ENCODE measurements around the gene UGT1A9. TPM values are rescaled to one million over a fixed set of nuclear protein-coding genes. Genes with fewer than 3 reads are reported as not detected.
"Not testable (repeated sequence)": the region's sequence is repeated elsewhere in the genome, so short reads cannot be mapped to it uniquely, and the experiment has no call there.

Gene UGT1A9
- total RNA-seq, 1 experiment from 2014 or later: not detected

DNA sequence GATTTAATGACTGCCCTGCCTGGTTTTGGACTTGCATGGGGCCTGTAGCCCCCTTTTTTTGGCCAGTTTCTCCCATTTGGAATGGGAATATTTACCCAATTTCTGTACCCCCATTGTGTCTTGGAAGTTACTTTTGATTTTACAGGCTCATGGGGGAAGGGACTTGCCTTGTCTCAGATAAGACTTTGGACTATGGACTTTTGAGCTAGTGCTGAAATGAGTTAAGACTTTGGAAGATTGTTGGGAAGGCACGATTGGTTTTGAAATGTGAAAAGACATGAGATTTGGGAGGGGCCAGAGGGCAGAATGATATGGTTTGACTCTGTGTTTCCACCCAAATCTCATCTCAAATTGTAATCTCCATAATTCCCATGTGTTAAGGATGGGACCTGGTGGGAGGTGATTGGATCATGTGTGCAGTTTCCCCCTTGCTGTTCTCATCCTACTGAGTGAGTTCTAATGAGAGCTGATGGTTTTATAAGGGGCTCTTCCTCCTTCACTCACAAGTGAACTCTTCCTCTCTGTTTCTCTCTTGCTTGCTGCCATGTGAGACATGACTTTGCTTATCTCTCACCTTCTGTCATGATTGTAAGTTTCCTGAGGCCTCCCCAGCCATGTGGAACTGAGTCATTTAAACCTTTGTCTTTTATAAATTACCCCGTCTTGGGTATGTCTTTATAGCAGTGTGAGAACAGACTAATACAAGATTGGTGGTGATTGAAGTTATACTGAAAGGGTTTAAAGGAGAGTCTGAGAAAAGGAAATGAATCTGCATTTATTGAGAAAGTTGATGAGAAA, 79.7 kb downstream of the UGT1A9 start:
- H3K27me3 ChIP-seq (ENCODE audit: low read length); H3K9me3 ChIP-seq (ENCODE audit: low read length); H3K27ac ChIP-seq (ENCODE audit: low read length); H3K36me3 ChIP-seq (ENCODE audit: insufficient read depth, low read length); H3K4me3 ChIP-seq (ENCODE audit: low read length); H3K4me1 ChIP-seq (ENCODE audit: low read length); H2AFZ ChIP-seq (ENCODE audit: low read length); H4K20me1 ChIP-seq (ENCODE audit: insufficient read depth, low read depth, low read length); DNase-seq; H3K79me2 ChIP-seq (ENCODE audit: low read length); H3K9ac ChIP-seq (ENCODE audit: low read length); H3K9me2 ChIP-seq (replicated peaks; ENCODE audit: insufficient read depth, low read length); H3K4me2 ChIP-seq (ENCODE audit: low read depth, low read length, poor library complexity, severe bottlenecking): not testable (repeated sequence)

DNA sequence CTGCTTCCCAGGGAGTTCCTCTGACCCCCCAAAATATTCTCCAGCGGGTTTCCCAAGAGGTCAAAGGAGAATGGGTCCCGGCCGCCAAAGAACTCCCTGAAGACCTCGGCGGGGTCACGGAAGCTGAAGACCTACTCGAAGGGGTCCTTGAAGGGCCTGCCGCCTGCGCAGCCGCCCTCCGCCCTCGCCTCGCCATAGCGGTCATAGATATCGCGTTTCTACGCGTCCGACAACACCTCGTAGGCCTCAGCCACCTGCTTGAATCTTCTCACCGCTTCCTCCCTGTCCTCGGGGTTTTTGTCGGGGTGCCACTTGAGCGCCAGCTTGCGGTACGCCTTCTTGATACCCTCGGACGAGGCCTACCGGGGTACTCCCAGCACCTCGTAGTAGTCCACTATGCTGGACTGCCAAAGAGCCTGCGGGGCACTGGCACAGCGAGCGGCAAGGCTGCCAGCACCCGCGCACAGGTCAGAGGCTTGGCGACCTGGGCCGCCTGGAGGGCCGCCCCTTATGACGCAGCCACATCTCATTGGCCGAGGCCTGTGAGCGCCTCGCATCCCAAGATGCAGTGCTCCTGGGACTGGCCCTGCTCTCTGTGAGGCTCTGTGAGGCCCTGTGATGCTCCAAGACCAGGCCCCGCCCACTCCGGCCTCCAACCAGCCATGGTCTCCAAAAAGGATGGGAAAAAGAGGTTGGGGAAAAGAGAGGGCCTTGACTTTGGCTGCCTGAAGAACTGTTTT, 83.3 kb downstream of the UGT1A9 start:
- no peak overlapping the region for H3K4me2 ChIP-seq (ENCODE audit: low read depth, low read length, poor library complexity, severe bottlenecking)
- DNase-seq: no peak
- H3K9me3 ChIP-seq (ENCODE audit: low read length): no peaks in the 10 kb centered on the region; the same call in 1 of the 2 replicates
- H3K4me1 ChIP-seq (ENCODE audit: low read length): no peaks in the 10 kb centered on the region; the same call in 1 of the 2 replicates
- H3K4me3 ChIP-seq (ENCODE audit: low read length): no peak overlapping the region
- H3K9me2 ChIP-seq (replicated peaks; ENCODE audit: insufficient read depth, low read length): no peaks in the 10 kb centered on the region
- H3K36me3 ChIP-seq (ENCODE audit: insufficient read depth, low read length): no peaks in the 10 kb centered on the region
- H3K27me3 ChIP-seq (ENCODE audit: low read length): peaks cover 2% of the 10 kb centered on the region; the same call in 1 of the 2 replicates
- H3K79me2 ChIP-seq (ENCODE audit: low read length): no peaks in the 10 kb centered on the region
- H3K9ac ChIP-seq (ENCODE audit: low read length): no peak overlapping the region
- H4K20me1 ChIP-seq (ENCODE audit: insufficient read depth, low read depth, low read length): no peaks in the 10 kb centered on the region
- H2AFZ ChIP-seq (ENCODE audit: low read length): no peak overlapping the region
- H3K27ac ChIP-seq (ENCODE audit: low read length): no peak overlapping the region

DNA sequence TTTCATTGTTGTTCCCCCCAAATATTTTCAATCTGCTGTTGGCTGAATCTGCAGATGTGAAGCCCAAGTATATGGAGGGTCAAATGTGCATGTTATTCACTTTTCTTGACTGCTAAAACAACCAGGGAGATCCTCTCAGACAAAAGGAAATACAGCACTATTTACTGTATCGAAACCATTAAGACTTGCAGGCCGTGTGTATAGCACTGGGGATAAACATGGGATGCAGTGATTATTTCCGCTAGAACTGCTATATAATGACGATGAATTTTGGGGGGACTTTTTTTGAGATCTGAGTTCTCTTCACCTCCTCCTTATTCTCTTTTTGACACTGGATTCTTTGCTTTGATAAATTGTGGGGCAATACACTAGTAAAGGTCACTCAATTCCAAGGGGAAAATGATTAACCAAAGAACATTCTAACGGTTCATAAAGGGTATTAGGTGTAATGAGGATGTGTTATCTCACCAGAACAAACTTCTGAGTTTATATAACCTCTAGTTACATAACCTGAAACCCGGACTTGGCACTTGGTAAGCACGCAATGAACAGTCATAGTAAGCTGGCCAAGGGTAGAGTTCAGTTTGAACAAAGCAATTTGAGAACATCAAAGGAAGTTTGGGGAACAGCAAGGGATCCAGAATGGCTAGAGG, 84.9 kb downstream of the UGT1A9 start:
- no peak overlapping the region for H3K4me2 ChIP-seq (ENCODE audit: low read depth, low read length, poor library complexity, severe bottlenecking)
- H3K9ac ChIP-seq (ENCODE audit: low read length): no peak overlapping the region
- no peak overlapping the region for H3K4me3 ChIP-seq (ENCODE audit: low read length)
- H3K4me1 ChIP-seq (ENCODE audit: low read length): no peaks in the 10 kb centered on the region; the same call in 1 of the 2 replicates
- H3K36me3 ChIP-seq (ENCODE audit: insufficient read depth, low read length): no peaks in the 10 kb centered on the region
- H3K9me3 ChIP-seq (ENCODE audit: low read length): no peaks in the 10 kb centered on the region; the same call in 1 of the 2 replicates
- no peak for DNase-seq
- H3K9me2 ChIP-seq (replicated peaks; ENCODE audit: insufficient read depth, low read length): no peaks in the 10 kb centered on the region
- H4K20me1 ChIP-seq (ENCODE audit: insufficient read depth, low read depth, low read length): no peaks in the 10 kb centered on the region
- H3K27ac ChIP-seq (ENCODE audit: low read length): no peak overlapping the region
- no peak overlapping the region for H2AFZ ChIP-seq (ENCODE audit: low read length)
- peaks cover 2% of the 10 kb centered on the region; the same call in 1 of the 2 replicates for H3K27me3 ChIP-seq (ENCODE audit: low read length)
- no peaks in the 10 kb centered on the region for H3K79me2 ChIP-seq (ENCODE audit: low read length)

DNA sequence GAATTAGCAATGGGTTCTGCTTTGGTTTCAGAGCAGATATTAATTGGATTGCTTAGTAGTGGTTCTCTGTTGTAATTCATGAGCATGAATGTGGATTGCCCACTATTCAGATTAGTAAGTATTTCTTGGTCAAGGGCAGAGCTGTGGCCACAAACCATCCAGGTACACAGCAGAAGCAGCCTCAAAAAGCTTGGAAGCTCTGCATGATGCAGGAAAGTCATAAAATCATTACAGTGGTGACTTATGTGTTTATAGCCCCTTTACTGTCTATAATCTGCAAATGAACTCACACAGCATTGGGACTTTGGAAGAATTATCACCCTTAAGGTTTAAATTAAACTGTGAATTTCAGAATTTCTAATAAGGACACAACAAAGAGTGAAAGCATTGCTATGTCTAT, 86.4 kb downstream of the UGT1A9 start:
- H3K4me2 ChIP-seq (ENCODE audit: low read depth, low read length, poor library complexity, severe bottlenecking): no peak overlapping the region
- H3K79me2 ChIP-seq (ENCODE audit: low read length): no peaks in the 10 kb centered on the region
- H3K36me3 ChIP-seq (ENCODE audit: insufficient read depth, low read length): no peaks in the 10 kb centered on the region
- peaks cover 2% of the 10 kb centered on the region; the same call in 1 of the 2 replicates for H3K27me3 ChIP-seq (ENCODE audit: low read length)
- no peak overlapping the region for H3K9ac ChIP-seq (ENCODE audit: low read length)
- H2AFZ ChIP-seq (ENCODE audit: low read length): no peak overlapping the region
- H3K27ac ChIP-seq (ENCODE audit: low read length): no peak overlapping the region
- no peak overlapping the region for H3K4me3 ChIP-seq (ENCODE audit: low read length)
- H3K4me1 ChIP-seq (ENCODE audit: low read length): no peaks in the 10 kb centered on the region; the same call in 1 of the 2 replicates
- H4K20me1 ChIP-seq (ENCODE audit: insufficient read depth, low read depth, low read length): no peaks in the 10 kb centered on the region
- H3K9me2 ChIP-seq (replicated peaks; ENCODE audit: insufficient read depth, low read length): no peaks in the 10 kb centered on the region
- H3K9me3 ChIP-seq (ENCODE audit: low read length): no peaks in the 10 kb centered on the region; the same call in 1 of the 2 replicates
- no peak for DNase-seq

DNA sequence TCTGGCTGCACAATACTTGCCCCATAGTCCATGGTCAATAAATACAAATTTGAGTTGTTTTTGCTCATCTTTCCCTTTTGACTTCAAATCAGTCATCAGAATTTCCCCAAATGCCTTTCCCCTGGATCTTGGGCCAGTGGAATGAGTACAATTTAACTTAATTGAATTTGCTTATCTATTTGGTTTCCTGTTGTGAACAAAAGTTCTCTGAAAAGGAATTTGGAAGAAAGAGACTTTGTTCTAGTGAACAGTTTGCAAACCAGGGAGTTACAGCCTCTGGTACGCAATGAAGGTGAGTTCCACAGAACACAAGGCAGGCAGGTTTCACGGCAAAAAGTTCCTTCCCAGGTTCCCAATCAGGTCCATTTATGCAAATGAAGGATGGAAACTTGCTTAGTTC, 87.2 kb downstream of the UGT1A9 start:
- Histone ChIP-seq H3K4me1 (ENCODE audit: low read length) (no peaks in the 10 kb centered on the region; the same call in 1 of the 2 replicates), H3K79me2 (ENCODE audit: low read length) (no peaks in the 10 kb centered on the region), H3K9me3 (ENCODE audit: low read length) (no peaks in the 10 kb centered on the region; the same call in 1 of the 2 replicates), H3K36me3 (ENCODE audit: insufficient read depth, low read length) (no peaks in the 10 kb centered on the region), H3K27ac (ENCODE audit: low read length) (no peak overlapping the region), H4K20me1 (ENCODE audit: insufficient read depth, low read depth, low read length) (no peaks in the 10 kb centered on the region), H3K4me3 (ENCODE audit: low read length) (no peak overlapping the region), H3K9me2 (replicated peaks; ENCODE audit: insufficient read depth, low read length) (no peaks in the 10 kb centered on the region), H3K4me2 (ENCODE audit: low read depth, low read length, poor library complexity, severe bottlenecking) (no peak overlapping the region), H2AFZ (ENCODE audit: low read length) (no peak overlapping the region), H3K9ac (ENCODE audit: low read length) (no peak overlapping the region), H3K27me3 (ENCODE audit: low read length) (peaks cover 2% of the 10 kb centered on the region; the same call in 1 of the 2 replicates)
- DNase-seq: no peak

DNA sequence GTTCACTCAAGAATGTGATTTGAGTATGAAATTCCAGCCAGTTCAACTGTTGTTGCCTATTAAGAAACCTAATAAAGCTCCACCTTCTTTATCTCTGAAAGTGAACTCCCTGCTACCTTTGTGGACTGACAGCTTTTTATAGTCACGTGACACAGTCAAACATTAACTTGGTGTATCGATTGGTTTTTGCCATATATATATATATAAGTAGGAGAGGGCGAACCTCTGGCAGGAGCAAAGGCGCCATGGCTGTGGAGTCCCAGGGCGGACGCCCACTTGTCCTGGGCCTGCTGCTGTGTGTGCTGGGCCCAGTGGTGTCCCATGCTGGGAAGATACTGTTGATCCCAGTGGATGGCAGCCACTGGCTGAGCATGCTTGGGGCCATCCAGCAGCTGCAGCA, 88.3 kb downstream of the UGT1A9 start, which contains the start of gene UGT1A1:
Gene UGT1A1 (plus strand): TSS at position 228 of the 400 bp plus-strand sequence. CDS start 18 bp downstream, at position 246.
- H3K27ac ChIP-seq (ENCODE audit: low read length): no peak within 1 kb of the TSS
- H3K9me3 ChIP-seq (ENCODE audit: low read length): no peaks in the 10 kb centered on the region; the same call in 1 of the 2 replicates
- no peak within 1 kb of the TSS for H3K9ac ChIP-seq (ENCODE audit: low read length)
- no peak within 1 kb of the TSS for H2AFZ ChIP-seq (ENCODE audit: low read length)
- H3K79me2 ChIP-seq (ENCODE audit: low read length): no peaks in the 10 kb centered on the region
- H3K27me3 ChIP-seq (ENCODE audit: low read length): peaks cover 2% of the 10 kb centered on the region; the same call in 1 of the 2 replicates
- DNase-seq: no peak
- no peak within 1 kb of the TSS for H3K4me2 ChIP-seq (ENCODE audit: low read depth, low read length, poor library complexity, severe bottlenecking)
- no peaks in the 10 kb centered on the region for H3K9me2 ChIP-seq (replicated peaks; ENCODE audit: insufficient read depth, low read length)
- H3K4me1 ChIP-seq (ENCODE audit: low read length): no peaks in the 10 kb centered on the region; the same call in 1 of the 2 replicates
- H3K4me3 ChIP-seq (ENCODE audit: low read length): no peak within 1 kb of the TSS
- no peaks in the 10 kb centered on the region for H3K36me3 ChIP-seq (ENCODE audit: insufficient read depth, low read length)
- H4K20me1 ChIP-seq (ENCODE audit: insufficient read depth, low read depth, low read length): no peaks in the 10 kb centered on the region

DNA sequence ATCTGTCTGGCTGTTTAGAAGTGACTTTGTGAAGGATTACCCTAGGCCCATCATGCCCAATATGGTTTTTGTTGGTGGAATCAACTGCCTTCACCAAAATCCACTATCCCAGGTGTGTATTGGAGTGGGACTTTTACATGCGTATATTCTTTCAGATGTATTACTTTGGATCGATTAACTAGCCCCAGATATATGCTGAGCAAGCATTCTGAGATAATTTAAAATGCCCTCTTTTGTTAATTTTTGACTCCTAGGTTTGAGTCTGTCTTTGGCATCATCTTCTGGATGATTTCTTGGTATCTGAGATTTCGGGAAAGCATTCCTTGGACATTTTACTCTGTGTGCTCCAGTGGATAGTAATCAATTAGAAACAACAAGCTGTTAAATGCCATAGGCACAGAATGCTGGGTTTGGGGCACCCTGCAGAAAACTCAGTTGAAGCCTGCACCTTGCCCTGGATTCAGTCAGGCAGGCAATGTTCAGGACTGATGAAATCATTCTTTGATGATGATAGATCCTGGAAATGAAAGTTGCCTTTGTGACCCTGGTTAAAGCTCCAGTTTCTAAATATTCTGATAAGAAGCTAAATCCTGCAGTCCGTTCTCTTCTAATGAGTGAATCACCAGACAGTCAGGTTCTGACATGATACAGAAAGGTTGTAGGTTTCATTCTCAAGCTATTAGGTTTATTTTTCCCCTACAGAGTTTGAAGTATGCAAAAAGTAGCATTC, 89.5 kb downstream of the UGT1A9 start:
- Histone ChIP-seq H2AFZ (ENCODE audit: low read length) (no peak overlapping the region), H3K4me2 (ENCODE audit: low read depth, low read length, poor library complexity, severe bottlenecking) (no peak overlapping the region), H3K4me1 (ENCODE audit: low read length) (no peaks in the 10 kb centered on the region; the same call in 1 of the 2 replicates), H3K4me3 (ENCODE audit: low read length) (no peak overlapping the region), H3K27ac (ENCODE audit: low read length) (no peak overlapping the region), H3K27me3 (ENCODE audit: low read length) (peaks cover 2% of the 10 kb centered on the region; the same call in 1 of the 2 replicates), H3K36me3 (ENCODE audit: insufficient read depth, low read length) (no peaks in the 10 kb centered on the region), H3K9me3 (ENCODE audit: low read length) (no peaks in the 10 kb centered on the region; the same call in 1 of the 2 replicates), H4K20me1 (ENCODE audit: insufficient read depth, low read depth, low read length) (no peaks in the 10 kb centered on the region), H3K9ac (ENCODE audit: low read length) (no peak overlapping the region), H3K79me2 (ENCODE audit: low read length) (no peaks in the 10 kb centered on the region), H3K9me2 (replicated peaks; ENCODE audit: insufficient read depth, low read length) (no peaks in the 10 kb centered on the region)
- no peak for DNase-seq
